HUES6 (cell line): ENCODE data around the gene RBFOX1.

Source experiments
- H3K27ac ChIP-seq: 2 replicates; pipeline ENCODE4 v1.7.0; 2013; ENCODE audit warnings: low read depth, mild to moderate bottlenecking, low read length, inconsistent platforms
- H3K27me3 ChIP-seq: 2 replicates; pipeline ENCODE4 v1.6.1; 2013; ENCODE audit warnings: low read length; ENCODE audit not compliant: control insufficient read depth, insufficient read depth
- H3K36me3 ChIP-seq: 2 replicates; pipeline ENCODE4 v1.6.1; 2013; ENCODE audit warnings: low read length; ENCODE audit not compliant: control insufficient read depth, insufficient read depth
- H3K4me1 ChIP-seq: 2 replicates; pipeline ENCODE4 v1.6.1; 2013; ENCODE audit warnings: low read length; ENCODE audit not compliant: control insufficient read depth, insufficient read depth
- H3K4me3 ChIP-seq: 2 replicates; pipeline ENCODE4 v1.5.1; 2013; ENCODE audit warnings: low read depth, low read length
- H3K9ac ChIP-seq: one replicate; pipeline ENCODE4 v1.6.1; 2013; ENCODE audit warnings: mild to moderate bottlenecking, low read length
- H3K9me3 ChIP-seq: 2 replicates; pipeline ENCODE4 v1.6.1; 2013; ENCODE audit warnings: low read depth, low read length; ENCODE audit not compliant: control insufficient read depth, insufficient read depth

The RBFOX1 gene

DNA sequence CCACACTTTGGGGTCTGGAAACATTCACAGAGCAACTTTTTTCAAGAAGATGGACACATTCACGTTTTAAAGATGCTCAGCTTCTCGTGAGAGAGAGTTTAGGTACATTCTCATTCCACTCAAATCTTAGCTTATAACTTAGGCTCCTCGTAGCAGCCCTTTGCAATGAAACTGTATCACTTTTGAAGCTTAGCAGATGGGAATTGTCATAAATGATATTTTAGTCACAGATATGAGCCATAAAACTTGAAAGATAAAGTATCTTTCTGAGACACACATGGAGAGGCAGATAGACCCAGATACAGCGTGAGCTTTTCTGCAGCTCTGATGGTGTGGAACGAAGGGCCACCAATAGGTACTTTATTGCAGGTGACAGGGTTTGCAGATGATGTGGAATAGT lies 41.1 kb downstream of the RBFOX1 start:
- no peaks in the 10 kb centered on the region for H3K27me3 ChIP-seq
- H3K9ac ChIP-seq = no peak overlapping the region
- H3K36me3 ChIP-seq = no peaks in the 10 kb centered on the region
- H3K4me3 ChIP-seq = no peak overlapping the region
- peaks cover 8% of the 10 kb centered on the region for H3K4me1 ChIP-seq
- no peaks in the 10 kb centered on the region for H3K9me3 ChIP-seq
- no peak overlapping the region for H3K27ac ChIP-seq

DNA sequence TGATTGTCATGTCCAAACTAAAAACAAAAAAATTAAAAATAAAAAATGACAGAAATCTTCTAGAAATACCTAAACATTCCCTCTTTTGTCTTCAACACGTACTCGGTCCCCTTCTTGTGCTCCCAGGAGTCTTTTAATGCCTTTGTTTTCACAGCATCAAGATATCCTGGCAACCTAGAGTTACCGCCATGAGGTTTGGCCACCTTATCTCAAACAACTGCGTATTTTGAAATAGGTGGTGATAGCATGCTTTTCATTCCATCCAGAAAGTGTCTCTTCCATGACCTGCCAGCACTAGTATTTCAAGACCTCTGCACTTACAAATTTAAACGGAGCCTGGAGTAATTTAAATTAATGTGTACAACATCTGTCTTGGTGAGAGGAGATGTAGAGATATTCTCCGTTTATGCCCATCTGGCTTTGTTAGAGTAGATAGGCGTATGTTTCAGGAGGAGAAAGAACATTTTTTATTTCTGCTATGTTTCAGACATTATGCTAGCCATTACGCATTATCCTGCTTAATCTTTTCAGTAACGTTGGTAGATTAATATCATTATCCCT lies 42.0 kb downstream of the RBFOX1 start:
- Histone ChIP-seq H3K9me3 (no peaks in the 10 kb centered on the region), H3K4me3 (no peak overlapping the region), H3K27ac (no peak overlapping the region), H3K9ac (no peak overlapping the region), H3K36me3 (no peaks in the 10 kb centered on the region), H3K27me3 (no peaks in the 10 kb centered on the region), H3K4me1 (no peaks in the 10 kb centered on the region)

DNA sequence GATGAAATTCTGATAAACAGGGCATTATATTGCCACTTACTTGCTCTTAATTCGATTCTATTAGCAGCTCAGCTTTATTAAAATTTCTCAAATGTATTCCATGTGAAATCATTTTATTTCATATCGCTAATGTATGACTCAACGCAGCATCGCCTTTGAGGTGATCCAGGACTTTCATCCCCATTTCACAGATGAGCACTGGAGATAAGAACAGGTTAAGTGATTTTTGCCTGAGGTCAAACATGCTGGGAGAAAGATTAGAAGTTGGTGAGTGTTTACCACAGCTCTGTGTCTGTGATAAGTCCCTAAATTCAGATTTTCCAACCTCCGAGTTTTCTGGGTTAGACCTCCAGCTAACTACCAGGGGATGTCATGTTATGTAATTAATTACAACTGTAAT lies 43.6 kb downstream of the RBFOX1 start:
- H3K9ac ChIP-seq = no peak overlapping the region

DNA sequence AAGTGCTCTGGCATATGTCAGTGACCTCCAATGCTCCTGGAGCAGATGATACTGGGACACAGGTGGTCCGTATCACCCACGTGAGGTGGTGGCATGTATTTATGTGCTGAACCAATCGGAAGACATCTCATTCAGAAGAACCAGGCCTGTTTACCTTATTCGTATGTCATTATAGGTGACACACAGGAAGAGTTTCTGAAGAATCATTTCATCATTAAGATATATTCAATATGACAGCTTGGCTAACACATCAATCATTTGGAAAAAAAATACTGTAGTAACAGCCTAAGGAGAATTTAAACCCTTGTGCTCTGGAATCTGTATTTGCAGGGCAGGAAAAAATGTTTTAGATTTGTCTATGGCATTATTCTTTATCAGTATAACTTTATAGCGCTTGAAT lies 44.6 kb downstream of the RBFOX1 start:
- Histone ChIP-seq H3K27ac (no peak overlapping the region), H3K36me3 (no peaks in the 10 kb centered on the region)

More for the DNA sequence above, 43.6 kb downstream of the RBFOX1 start:
- Histone ChIP-seq H3K27ac (no peak overlapping the region), H3K9me3 (no peaks in the 10 kb centered on the region), H3K4me3 (no peak overlapping the region), H3K36me3 (no peaks in the 10 kb centered on the region), H3K4me1 (no peaks in the 10 kb centered on the region), H3K27me3 (no peaks in the 10 kb centered on the region)

DNA sequence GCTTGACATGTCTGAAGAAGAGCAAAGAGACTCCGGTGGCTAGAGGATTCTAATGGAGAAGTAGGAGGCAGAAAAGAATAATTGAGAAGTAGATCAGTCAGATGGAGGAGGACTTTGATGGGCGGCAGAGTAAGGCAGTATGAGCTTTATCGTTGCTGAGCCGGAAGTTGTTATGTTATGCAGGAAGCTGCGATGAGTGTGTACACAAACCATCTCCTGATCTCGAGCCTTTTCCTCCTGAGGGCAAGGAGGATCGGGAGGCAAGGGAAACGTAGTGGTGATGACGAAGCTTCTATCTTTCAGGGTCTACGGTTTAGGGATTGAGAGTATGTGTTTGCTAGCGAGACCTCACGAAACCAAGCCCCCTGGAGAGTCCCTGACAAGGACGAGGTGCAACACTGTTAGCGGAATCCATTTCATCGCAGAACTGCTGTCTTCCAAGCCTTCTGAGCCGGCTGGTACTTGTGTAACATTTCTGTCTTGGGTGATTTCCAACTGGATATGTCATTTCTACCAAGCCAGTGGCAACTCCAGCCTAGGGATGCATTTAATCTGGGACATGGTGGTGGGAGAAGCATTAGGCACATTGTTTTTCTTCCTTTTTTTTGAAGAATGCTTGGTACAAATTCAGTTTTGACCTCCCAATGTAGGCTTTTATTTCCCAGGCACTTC lies 45.5 kb downstream of the RBFOX1 start:
- no peaks in the 10 kb centered on the region for H3K27me3 ChIP-seq
- H3K4me1 ChIP-seq = no peaks in the 10 kb centered on the region
- H3K9me3 ChIP-seq = no peaks in the 10 kb centered on the region
- no peak overlapping the region for H3K9ac ChIP-seq
- no peaks in the 10 kb centered on the region for H3K36me3 ChIP-seq
- no peak overlapping the region for H3K27ac ChIP-seq
- H3K4me3 ChIP-seq = no peak overlapping the region

More for the DNA sequence above, 44.6 kb downstream of the RBFOX1 start:
- Histone ChIP-seq H3K4me3 (no peak overlapping the region), H3K4me1 (no peaks in the 10 kb centered on the region), H3K9me3 (no peaks in the 10 kb centered on the region), H3K27me3 (no peaks in the 10 kb centered on the region), H3K9ac (no peak overlapping the region)

DNA sequence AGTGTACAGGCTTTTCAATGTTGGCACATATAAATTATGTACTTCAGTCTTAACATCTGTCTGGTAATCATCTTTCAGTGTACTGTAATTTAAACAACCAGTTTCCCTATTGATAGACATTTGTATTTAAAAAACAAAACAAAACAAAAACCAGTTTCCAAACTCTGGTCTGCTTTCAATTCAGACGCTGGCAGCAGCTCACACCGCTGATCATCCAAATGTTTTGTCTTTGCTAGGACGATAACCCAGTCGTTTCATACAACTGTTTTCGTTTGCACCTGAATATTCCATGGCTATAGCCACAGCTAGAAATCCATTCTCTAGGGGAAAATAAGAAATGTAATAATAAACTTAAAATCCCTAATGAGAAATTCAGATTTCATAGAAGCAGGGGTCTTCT lies 47.8 kb downstream of the RBFOX1 start:
- Histone ChIP-seq H3K4me1 (no peaks in the 10 kb centered on the region), H3K9ac (no peak overlapping the region), H3K4me3 (no peak overlapping the region)

DNA sequence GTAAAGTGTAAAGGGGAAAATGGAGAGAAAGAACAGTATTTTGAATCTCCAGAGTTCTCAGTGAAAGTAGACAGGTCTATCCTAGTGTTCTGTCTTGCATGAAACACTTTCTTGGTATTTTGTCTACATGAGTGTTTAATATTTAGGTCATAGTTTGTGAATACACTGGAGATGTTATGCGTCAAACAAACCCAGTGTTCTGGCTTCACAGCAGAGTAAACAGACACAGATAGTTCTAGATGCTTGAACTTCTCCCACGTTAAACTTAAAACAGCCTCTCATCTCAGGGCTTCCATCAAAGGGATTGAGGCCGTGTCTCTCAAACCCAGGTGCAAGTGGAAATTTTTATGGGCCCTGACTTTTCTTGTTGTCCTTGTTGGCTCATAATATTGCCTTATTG lies 48.3 kb downstream of the RBFOX1 start:
- Histone ChIP-seq H3K36me3 (no peaks in the 10 kb centered on the region), H3K27ac (no peak overlapping the region), H3K4me3 (no peak overlapping the region), H3K27me3 (no peaks in the 10 kb centered on the region), H3K4me1 (no peaks in the 10 kb centered on the region), H3K9ac (no peak overlapping the region), H3K9me3 (no peaks in the 10 kb centered on the region)

More for the DNA sequence above, 47.8 kb downstream of the RBFOX1 start:
- H3K9me3 ChIP-seq = no peaks in the 10 kb centered on the region
- no peak overlapping the region for H3K27ac ChIP-seq
- no peaks in the 10 kb centered on the region for H3K36me3 ChIP-seq
- no peaks in the 10 kb centered on the region for H3K27me3 ChIP-seq

DNA sequence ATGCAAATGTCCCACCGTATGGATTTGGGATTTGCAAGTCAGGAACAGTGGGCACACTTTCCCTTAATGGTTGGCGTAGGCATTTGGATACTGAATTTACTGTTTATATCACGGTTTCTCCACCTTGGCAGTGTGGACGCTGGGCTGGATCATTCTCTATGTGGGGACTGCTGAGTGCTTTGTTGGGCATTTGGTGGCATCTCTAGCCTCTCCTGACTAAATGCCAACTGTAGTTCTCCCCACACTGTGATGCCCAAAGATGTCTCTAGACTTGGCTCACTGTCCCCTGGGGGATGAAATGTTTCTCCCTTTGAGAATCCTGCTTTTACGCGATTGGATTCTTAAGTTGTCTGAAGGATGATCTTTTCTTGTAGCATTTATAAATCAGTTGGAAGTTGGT lies 49.0 kb downstream of the RBFOX1 start:
- H3K4me3 ChIP-seq = no peak overlapping the region
- no peaks in the 10 kb centered on the region for H3K27me3 ChIP-seq
- H3K36me3 ChIP-seq = no peaks in the 10 kb centered on the region
- H3K27ac ChIP-seq = no peak overlapping the region
- H3K4me1 ChIP-seq = no peaks in the 10 kb centered on the region
- no peaks in the 10 kb centered on the region for H3K9me3 ChIP-seq
- H3K9ac ChIP-seq = no peak overlapping the region

DNA sequence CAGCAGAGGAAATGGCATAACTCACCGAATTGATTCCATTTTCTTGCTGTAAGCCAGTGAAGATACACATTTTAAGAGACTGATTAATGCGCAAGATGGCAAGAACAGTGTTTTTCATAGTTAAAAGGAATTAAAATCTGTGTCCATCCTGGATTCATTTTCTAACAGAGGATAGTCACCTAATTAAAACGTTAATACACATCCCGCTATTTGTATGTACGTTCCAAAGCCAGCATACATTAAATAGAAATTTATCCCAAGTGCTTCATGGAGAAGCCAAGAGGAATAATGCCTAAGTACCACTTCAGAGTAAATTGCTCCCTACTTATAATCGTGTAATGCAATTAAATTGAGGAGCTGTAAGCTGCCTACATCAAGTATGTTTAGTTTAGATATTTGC lies 49.9 kb downstream of the RBFOX1 start:
- Histone ChIP-seq H3K4me3 (no peak overlapping the region), H3K27ac (no peak overlapping the region), H3K36me3 (no peaks in the 10 kb centered on the region), H3K9me3 (no peaks in the 10 kb centered on the region), H3K27me3 (no peaks in the 10 kb centered on the region), H3K4me1 (no peaks in the 10 kb centered on the region), H3K9ac (no peak overlapping the region)

DNA sequence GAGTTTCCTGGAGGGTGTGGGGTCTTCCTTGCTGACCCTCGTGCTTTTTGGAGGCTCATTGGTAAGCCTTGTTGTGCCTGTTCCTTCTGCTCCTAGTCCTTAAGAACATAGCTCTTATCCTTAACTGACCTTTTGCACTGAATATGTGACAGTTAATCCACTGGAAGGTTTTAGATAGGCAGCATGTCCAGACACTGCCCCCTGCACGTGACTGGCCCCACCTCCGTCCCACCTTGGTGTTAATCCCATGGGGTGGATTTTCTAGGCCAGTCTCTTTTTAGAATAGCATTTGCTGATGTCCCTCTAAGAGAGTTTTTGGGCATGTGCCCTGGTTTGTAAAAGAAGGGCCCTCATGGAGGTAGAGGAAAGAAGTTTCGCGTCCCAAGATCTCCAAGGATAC lies 58.3 kb downstream of the RBFOX1 start:
- Histone ChIP-seq H3K4me3 (no peak overlapping the region), H3K4me1 (no peaks in the 10 kb centered on the region), H3K9ac (no peak overlapping the region), H3K27ac (no peak overlapping the region), H3K27me3 (no peaks in the 10 kb centered on the region), H3K36me3 (no peaks in the 10 kb centered on the region), H3K9me3 (peaks cover 4% of the 10 kb centered on the region; the same call in 1 of the 2 replicates)

DNA sequence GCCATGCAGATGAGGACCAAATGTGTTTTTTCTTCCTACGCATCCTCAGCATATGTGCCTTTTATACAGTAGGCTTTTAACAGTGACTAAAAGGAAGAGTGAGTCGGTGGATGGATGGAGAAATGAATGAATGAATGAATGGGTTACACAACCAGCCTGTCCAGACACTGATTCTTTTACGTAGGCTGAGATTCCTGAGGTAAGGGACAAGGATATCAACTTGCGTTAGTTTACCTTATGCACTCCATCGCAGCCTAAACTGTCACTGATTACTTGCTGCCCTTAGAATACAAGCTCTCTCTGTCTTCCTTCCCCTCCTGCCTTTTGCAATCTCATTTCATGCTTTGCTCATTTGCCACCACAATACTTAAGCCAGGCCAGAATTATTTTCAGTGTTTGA lies 59.0 kb downstream of the RBFOX1 start:
- Histone ChIP-seq H3K4me3 (no peak overlapping the region), H3K4me1 (no peaks in the 10 kb centered on the region), H3K36me3 (no peaks in the 10 kb centered on the region), H3K27ac (no peak overlapping the region), H3K9ac (no peak overlapping the region), H3K9me3 (peaks cover 4% of the 10 kb centered on the region; the same call in 1 of the 2 replicates), H3K27me3 (no peaks in the 10 kb centered on the region)
